Brain microvascular endothelial cell (primary cell): Measurements from ENCODE around the gene ELMOD2.
A peak's percentile ranks its signal among the peaks of the same experiment; 100 is the strongest.

Experiments
- DNase-seq: peaks from one replicate; pipeline ENCODE4 v3.0.0-alpha.2; 2020
- H3K27ac ChIP-seq: fragments of 250-450 bp; sonication (Bioruptor Pico); 2 replicates; pipeline ENCODE4 v1.5.1; 2020; ENCODE audit warnings: mild to moderate bottlenecking, moderate library complexity
- H3K27me3 ChIP-seq: fragments of 250-450 bp; sonication (Bioruptor Pico); replicated peaks from 2 replicates; pipeline ENCODE4 v1.5.1; 2020; ENCODE audit warnings: mild to moderate bottlenecking
- H3K36me3 ChIP-seq: fragments of 250-450 bp; sonication (Bioruptor Pico); replicated peaks from 2 replicates; pipeline ENCODE4 v1.5.1; 2020; ENCODE audit warnings: mild to moderate bottlenecking
- H3K4me3 ChIP-seq: 2 replicates; pipeline ENCODE4 v1.5.1; 2011; ENCODE audit warnings: low read depth, mild to moderate bottlenecking, control low read depth, low read length, moderate library complexity
- in situ Hi-C: cut with HindIII; loops from 2 replicates; pipeline ENCODE4 v1.10.0; 2017; ENCODE audit warnings: low sequenced_read_pairs, low pct_ligation_motif_present
- TF ChIP-seq, protein P1 (sequence below): IDR thresholded peaks from 2 replicates; pipeline ENCODE4 v1.5.1; 2011; ENCODE audit warnings: low read depth, mild to moderate bottlenecking, moderate library complexity, low read length, control low read depth, inconsistent platforms; ENCODE audit errors: missing control alignments

The ELMOD2 gene

DNA sequence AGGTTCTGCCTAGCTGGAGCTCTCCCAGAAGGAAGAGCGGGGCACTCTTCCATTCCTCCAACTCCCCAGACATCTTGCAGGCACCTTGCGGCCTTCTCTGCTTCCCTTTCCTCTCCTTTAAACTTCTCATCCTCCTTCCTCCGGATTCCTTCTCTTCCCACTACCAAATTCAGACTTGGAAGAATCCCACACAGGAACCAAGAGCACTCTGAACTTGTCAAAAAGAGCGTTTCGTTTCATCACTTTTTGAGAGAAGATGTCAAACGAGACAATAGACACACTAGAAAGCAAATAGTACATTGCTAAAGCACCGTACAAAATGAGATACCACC lies 45.3 kb downstream of the ELMOD2 start:
- H3K27me3 ChIP-seq, result peaks cover 50% of the 10 kb centered on the region

DNA sequence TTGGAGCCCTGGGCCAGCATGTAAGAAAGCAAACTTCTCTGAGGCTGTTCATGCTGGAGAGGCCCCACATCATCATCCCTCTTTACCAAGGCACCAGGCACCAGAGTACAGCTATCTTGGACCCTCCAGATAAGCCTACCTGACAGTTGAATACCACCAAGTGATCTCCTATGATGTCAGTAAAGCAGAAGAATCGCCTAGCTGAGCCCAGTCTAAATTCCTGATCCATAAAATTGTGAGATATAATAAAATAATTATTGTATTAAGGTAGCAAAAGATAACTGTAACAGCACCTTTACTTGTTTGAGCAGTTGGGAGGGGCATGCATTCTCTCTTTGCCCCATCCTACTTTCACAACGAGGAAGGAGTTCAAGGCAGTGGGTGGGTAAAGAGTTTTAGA lies 47.7 kb downstream of the ELMOD2 start:
- H3K27me3 ChIP-seq, result peaks cover 34% of the 10 kb centered on the region
- H3K27ac ChIP-seq, result no peak overlapping the region
- in situ Hi-C loops, result no loop called here
- DNase-seq, result no peak
- no peaks in the 10 kb centered on the region for H3K36me3 ChIP-seq
- TF ChIP-seq, protein P1, sequence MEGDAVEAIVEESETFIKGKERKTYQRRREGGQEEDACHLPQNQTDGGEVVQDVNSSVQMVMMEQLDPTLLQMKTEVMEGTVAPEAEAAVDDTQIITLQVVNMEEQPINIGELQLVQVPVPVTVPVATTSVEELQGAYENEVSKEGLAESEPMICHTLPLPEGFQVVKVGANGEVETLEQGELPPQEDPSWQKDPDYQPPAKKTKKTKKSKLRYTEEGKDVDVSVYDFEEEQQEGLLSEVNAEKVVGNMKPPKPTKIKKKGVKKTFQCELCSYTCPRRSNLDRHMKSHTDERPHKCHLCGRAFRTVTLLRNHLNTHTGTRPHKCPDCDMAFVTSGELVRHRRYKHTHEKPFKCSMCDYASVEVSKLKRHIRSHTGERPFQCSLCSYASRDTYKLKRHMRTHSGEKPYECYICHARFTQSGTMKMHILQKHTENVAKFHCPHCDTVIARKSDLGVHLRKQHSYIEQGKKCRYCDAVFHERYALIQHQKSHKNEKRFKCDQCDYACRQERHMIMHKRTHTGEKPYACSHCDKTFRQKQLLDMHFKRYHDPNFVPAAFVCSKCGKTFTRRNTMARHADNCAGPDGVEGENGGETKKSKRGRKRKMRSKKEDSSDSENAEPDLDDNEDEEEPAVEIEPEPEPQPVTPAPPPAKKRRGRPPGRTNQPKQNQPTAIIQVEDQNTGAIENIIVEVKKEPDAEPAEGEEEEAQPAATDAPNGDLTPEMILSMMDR, result no peak
- H3K4me3 ChIP-seq, result no peak overlapping the region

More for the DNA sequence above, 45.3 kb downstream of the ELMOD2 start:
- TF ChIP-seq, protein P1, result no peak
- no peak overlapping the region for H3K27ac ChIP-seq
- no peak for DNase-seq
- peak overlapping the region; percentile 49 for H3K4me3 ChIP-seq
- in situ Hi-C loops, result no loop called here
- H3K36me3 ChIP-seq, result no peaks in the 10 kb centered on the region

DNA sequence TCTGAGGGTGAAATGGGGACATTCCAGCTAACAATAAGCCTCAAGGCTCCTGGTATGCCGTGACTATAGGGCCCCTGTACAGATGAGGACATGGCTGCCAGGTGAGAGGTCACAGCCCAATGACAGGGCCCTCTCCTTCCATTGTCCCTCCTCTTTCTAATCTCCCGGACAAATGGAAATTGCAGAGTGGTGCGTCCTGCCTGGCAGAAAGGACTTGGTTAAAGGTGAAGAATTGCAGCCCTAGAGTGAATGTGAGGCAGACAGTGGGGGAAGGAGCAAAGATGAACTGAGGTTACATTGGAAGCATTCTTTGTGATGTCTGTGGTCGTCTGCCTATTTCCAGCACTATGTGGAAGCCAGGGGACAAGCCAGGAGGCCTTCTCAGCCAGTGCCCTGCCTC lies 51.5 kb downstream of the ELMOD2 start:
- TF ChIP-seq, protein P1, result no peak
- no peaks in the 10 kb centered on the region for H3K36me3 ChIP-seq
- DNase-seq, result no peak
- in situ Hi-C loops, result no loop called here
- H3K27me3 ChIP-seq, result peaks cover 15% of the 10 kb centered on the region
- H3K27ac ChIP-seq, result no peak overlapping the region
- no peak overlapping the region for H3K4me3 ChIP-seq

DNA sequence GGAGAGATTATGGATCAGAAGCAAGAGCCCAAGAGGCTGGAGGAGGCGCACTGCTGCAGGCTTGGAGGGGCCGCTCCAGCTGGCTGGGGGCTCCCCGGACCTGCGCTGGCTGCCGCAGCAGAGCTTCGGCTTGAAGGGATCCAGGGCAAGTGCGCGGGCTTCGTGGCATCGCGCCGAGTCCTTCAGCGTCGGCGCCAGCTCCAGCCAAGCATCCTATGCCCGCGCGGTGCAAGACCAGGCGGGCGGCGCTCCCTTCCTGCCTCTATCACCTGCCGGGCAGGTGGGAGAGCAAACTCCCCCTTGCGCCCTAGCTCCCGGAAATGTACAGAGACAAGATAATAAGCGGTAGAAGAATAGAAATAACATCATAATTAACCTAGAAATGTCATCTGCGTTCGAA lies 55.3 kb downstream of the ELMOD2 start:
- H3K27ac ChIP-seq, result no peak overlapping the region
- DNase-seq, result no peak
- in situ Hi-C loops, result no loop called here
- no peaks in the 10 kb centered on the region for H3K36me3 ChIP-seq
- no peak overlapping the region for H3K4me3 ChIP-seq
- H3K27me3 ChIP-seq, result peaks cover 15% of the 10 kb centered on the region
- TF ChIP-seq, protein P1, result no peak

DNA sequence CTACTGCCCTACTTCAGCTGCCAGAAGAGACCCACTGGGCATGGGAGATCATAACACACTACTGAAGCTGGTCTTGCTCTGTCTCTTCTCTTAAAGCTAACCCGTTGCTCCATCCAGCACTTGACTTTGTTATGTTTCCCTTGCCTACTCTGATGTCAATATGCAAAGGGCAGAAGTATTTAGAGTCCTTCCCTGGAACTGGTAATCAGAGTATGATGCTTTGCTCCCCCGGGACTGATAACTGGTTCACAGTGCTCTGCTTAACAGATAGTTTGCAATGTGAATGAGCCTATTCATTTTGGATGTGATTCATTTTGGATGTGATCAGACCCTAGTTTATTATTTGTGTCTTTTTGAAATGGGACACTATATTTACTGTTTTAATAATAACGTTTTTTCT lies 57.1 kb downstream of the ELMOD2 start:
- Histone ChIP-seq H3K27ac (no peak overlapping the region), H3K27me3 (peaks cover 15% of the 10 kb centered on the region), H3K36me3 (no peaks in the 10 kb centered on the region), H3K4me3 (no peak overlapping the region)
- in situ Hi-C loops, result no loop called here
- TF ChIP-seq, protein P1, result no peak
- DNase-seq, result no peak

DNA sequence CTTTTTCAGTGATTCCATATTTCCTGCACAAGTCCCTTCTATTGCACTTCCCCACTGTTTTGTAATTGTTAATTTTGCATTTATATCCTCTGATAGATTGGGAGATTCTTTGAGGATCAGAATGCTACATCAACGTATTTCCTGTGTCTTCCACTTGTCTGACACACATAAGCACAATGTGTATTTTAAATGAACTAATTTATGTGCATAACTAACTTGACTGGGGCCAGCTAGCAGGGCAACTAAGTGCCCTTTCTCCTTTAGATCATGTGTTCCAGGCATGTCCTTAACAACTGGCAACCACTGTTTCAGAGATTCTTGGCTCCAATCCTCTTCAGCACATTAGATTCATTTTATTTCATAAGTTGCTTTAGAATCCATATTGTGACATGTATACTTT lies 60.5 kb downstream of the ELMOD2 start:
- Histone ChIP-seq H3K36me3 (no peaks in the 10 kb centered on the region), H3K27ac (no peak overlapping the region), H3K4me3 (no peak overlapping the region), H3K27me3 (peaks cover 6% of the 10 kb centered on the region)
- DNase-seq, result no peak
- TF ChIP-seq, protein P1, result no peak
- in situ Hi-C loops, result no loop called here
